GM12892 (cell line): Measurements from ENCODE around the gene CYP17A1.

Experiments used
- POLR2A ChIP-seq: IDR thresholded peaks from 2 replicates; pipeline ENCODE4 v1.6.1; 2011; ENCODE audit warnings: low read depth, low read length, control low read depth
- POLR2AphosphoS5 ChIP-seq: IDR thresholded peaks from 2 replicates; pipeline ENCODE4 v1.6.1; 2011; ENCODE audit warnings: low read depth, low read length, control low read depth
- TAF1 ChIP-seq: IDR thresholded peaks from 2 replicates; pipeline ENCODE4 v1.6.1; 2011; ENCODE audit warnings: low read depth, mild to moderate bottlenecking, control low read depth, low read length, borderline replicate concordance

DNA sequence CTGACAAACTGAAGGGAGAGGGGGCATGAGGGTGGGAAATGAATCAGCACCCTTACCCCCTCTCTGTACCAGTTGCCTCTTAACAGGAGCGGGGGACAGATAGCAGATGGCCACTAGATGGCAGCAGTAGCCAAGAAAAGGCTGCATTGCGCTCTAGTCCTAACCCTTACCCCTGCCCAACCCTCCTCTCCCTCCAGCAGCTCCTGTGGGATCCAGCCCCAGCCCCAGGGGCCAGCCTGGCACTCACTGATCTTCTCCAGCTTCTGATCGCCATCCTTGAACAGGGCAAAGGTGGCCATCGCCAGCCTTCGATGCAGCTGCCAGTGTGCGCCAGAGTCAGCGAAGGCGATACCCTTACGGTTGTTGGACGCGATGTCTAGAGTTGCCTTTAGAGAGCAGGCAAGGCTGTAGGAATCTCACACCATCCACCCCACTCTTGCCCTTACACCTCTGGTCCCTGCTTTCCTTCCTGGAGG, 2.2 kb downstream of the CYP17A1 start:
- TF ChIP-seq TAF1 (no peak), POLR2AphosphoS5 (no peak), POLR2A (no peak)
